Glomerular endothelial cell (primary cell): ENCODE results near the gene DNAJC22. TPM values are rescaled to one million over a fixed set of nuclear protein-coding genes. Genes with fewer than 3 reads are reported as not detected.
"Not testable (repeated sequence)": the region's sequence is repeated elsewhere in the genome, so short reads cannot be mapped to it uniquely, and the experiment has no call there.

Experiments
- DNase-seq: peaks from one replicate; pipeline ENCODE4 v3.0.0-alpha.2; 2011; ENCODE audit warnings: low read depth, low spot score; ENCODE audit errors: extremely low read depth
- total RNA-seq: library from RNA; depleted of rRNA; stranded (reverse); fragments of >200 nt; gene quantifications from 2 replicates; pipeline ENCODE4 v1.2.3, GENCODE V29; 2015

DNAJC22 gene
- total RNA-seq, 1 donor from 2014 or later, result 1.2 TPM

- no peak for DNase-seq
These were observed 15.9 kb upstream of the DNAJC22 start for GRCh38 chr12:49330631-49331379.

- DNase-seq, result no peak
These were observed 15.1 kb upstream of the DNAJC22 start for GRCh38 chr12:49331380-49332222.

- no peak for DNase-seq
These were observed 14.2 kb upstream of the DNAJC22 start for GRCh38 chr12:49332441-49332861.

GRCh38 chr12:49332891-49333371 lies 13.8 kb upstream of the DNAJC22 start:
- no peak for DNase-seq

- not testable (repeated sequence) for DNase-seq
These were observed 12.9 kb upstream of the DNAJC22 start for GRCh38 chr12:49333778-49334177.

GRCh38 chr12:49334226-49334625 lies 12.5 kb upstream of the DNAJC22 start:
- no peak for DNase-seq

GRCh38 chr12:49334681-49335080 lies 12.0 kb upstream of the DNAJC22 start:
- no peak for DNase-seq

GRCh38 chr12:49335118-49335954 lies 11.4 kb upstream of the DNAJC22 start:
- DNase-seq, result no peak

GRCh38 chr12:49335955-49336644 lies 10.6 kb upstream of the DNAJC22 start:
- no peak for DNase-seq

- DNase-seq, result no peak
These were observed 9.8 kb upstream of the DNAJC22 start, which contains the start of gene C1QL4 for GRCh38 chr12:49336645-49337584. TSS of gene C1QL4 (minus strand) at chr12:49337188. CDS start at chr12:49336477, 711 bp downstream.

GRCh38 chr12:49338830-49339463 lies 7.7 kb upstream of the DNAJC22 start:
- no peak for DNase-seq

GRCh38 chr12:49339464-49339861 lies 7.2 kb upstream of the DNAJC22 start:
- DNase-seq, result no peak

GRCh38 chr12:49340095-49340870 lies 6.4 kb upstream of the DNAJC22 start:
- no peak for DNase-seq

- no peak for DNase-seq
These were observed 5.5 kb upstream of the DNAJC22 start for GRCh38 chr12:49340971-49341776.

GRCh38 chr12:49341777-49342065 lies 5.0 kb upstream of the DNAJC22 start:
- no peak for DNase-seq

GRCh38 chr12:49342066-49342913 lies 4.4 kb upstream of the DNAJC22 start:
- no peak for DNase-seq
